K562 (cell line): ENCODE data around the gene NOL4L. TPM values are rescaled to one million over a fixed set of nuclear protein-coding genes. Genes with fewer than 3 reads are reported as not detected.
"Not testable (repeated sequence)": the region's sequence is repeated elsewhere in the genome, so short reads cannot be mapped to it uniquely, and the experiment has no call there.

ENCODE experiments used
- ATAC-seq: fragments of 200-7000 bp; cut with Tn5 transposase; 3 replicates; pipeline ENCODE4 v1.9.1; 2020; ENCODE audit warnings: moderate library complexity
- BruUV-seq: library from RNA; stranded (reverse); fragments of 400-500 nt; replicated peaks from 2 replicates; lab custom pipeline; 2021; lab: Mats Ljungman, UMichigan
- CTCF ChIA-PET: fragments of 300-600 bp; formaldehyde crosslinking; extraction: SDS; loops from one replicate; lab custom pipeline; 2021; ENCODE audit warnings: low intra/inter-chr PET ratio; lab: Yijun Ruan, JAX
- POLR2A ChIA-PET: fragments of 300-600, 350-650 bp; sonication (Branson Sonifier 250); formaldehyde crosslinking; extraction: SDS; loops from one replicate; lab custom pipeline; 2021; ENCODE audit warnings: antibody characterized with exemption, inconsistent platforms; lab: Yijun Ruan, JAX
- DNase-seq, 4 experiments: peaks; one replicate each; pipeline versions ENCODE4 v3.0.0 to v3.0.0-alpha.2; 2011 to 2018; ENCODE audit warnings: low spot score in 3 of 4, mixed read lengths in 3 of 4; ENCODE audit errors: extremely low read depth in 1 of 4
- FAIRE-seq: peaks from 2 replicates; lab custom pipeline; 2011; peaks lifted over from hg19 to GRCh38; lab: Jason Lieb, UNC
- H2AFZ ChIP-seq: 2 replicates; pipeline ENCODE4 v1.6.0; 2011; ENCODE audit warnings: low read depth, low read length, control low read depth, inconsistent platforms
- H3K27ac ChIP-seq: fragments of 200-600 bp; 3 replicates; pipeline ENCODE4 v1.8.0; 2011; ENCODE audit warnings: low read depth, mild to moderate bottlenecking, control low read depth, inconsistent platforms, low read length, moderate library complexity, mixed read lengths; ENCODE audit errors: extremely low read depth
- H3K27me3 ChIP-seq, 2 experiments: fragments of 300-600 bp in 1 of 2; 2 replicates in 1 of 2; 3 replicates in 1 of 2; pipeline versions ENCODE4 v1.6.0 to v1.8.0; 2011; ENCODE audit warnings: inconsistent platforms in 2 of 2, low read length in 2 of 2, mild to moderate bottlenecking in 1 of 2, mixed read lengths in 1 of 2, moderate library complexity in 1 of 2; ENCODE audit not compliant: control insufficient read depth in 2 of 2, insufficient read depth in 2 of 2
- H3K36me3 ChIP-seq: fragments of 300-600 bp; 3 replicates; pipeline ENCODE4 v1.8.0; 2011; ENCODE audit warnings: mild to moderate bottlenecking, low read length, inconsistent platforms; ENCODE audit not compliant: control insufficient read depth, insufficient read depth
- H3K4me1 ChIP-seq, 2 experiments: fragments of 200-600 bp in 1 of 2; replicated peaks in 1 of 2; 2 replicates in 1 of 2; 3 replicates in 1 of 2; pipeline versions ENCODE4 v1.5.1 to v1.8.0; 2011; ENCODE audit warnings: inconsistent platforms in 2 of 2, low read length in 2 of 2, mild to moderate bottlenecking in 1 of 2, mixed read lengths in 1 of 2, moderate library complexity in 1 of 2; ENCODE audit not compliant: control insufficient read depth in 2 of 2, insufficient read depth in 2 of 2
- H3K4me2 ChIP-seq: 2 replicates; pipeline ENCODE4 v1.6.1; 2011; ENCODE audit warnings: low read length, control low read depth, inconsistent platforms, mixed read lengths; ENCODE audit not compliant: insufficient read depth
- H3K4me3 ChIP-seq: fragments of 200-600 bp; sonication (generic), shearing (Covaris generic); 2 replicates; pipeline ENCODE4 v1.5.1; 2016; ENCODE audit warnings: control low read depth, inconsistent platforms
- H3K79me2 ChIP-seq: fragments of 200-600 bp; 3 replicates; pipeline ENCODE4 v1.8.0; 2011; ENCODE audit warnings: low read length, inconsistent platforms; ENCODE audit not compliant: control insufficient read depth, insufficient read depth
- H3K9ac ChIP-seq, 2 experiments: 2 replicates each; pipeline versions ENCODE4 v1.6.0 to v1.6.1; 2011; ENCODE audit warnings: low read depth in 2 of 2, low read length in 2 of 2, control low read depth in 1 of 2, inconsistent platforms in 1 of 2, mild to moderate bottlenecking in 1 of 2, mixed read lengths in 1 of 2; ENCODE audit not compliant: insufficient read depth in 1 of 2
- H3K9me1 ChIP-seq: one replicate; pipeline ENCODE4 v1.6.0; 2011; ENCODE audit warnings: inconsistent platforms, mild to moderate bottlenecking, low read length, moderate library complexity; ENCODE audit not compliant: control insufficient read depth, insufficient read depth
- H3K9me3 ChIP-seq: replicated peaks from 2 replicates; pipeline ENCODE4 v1.5.1; 2011; ENCODE audit warnings: low read depth, low read length, inconsistent platforms; ENCODE audit not compliant: control insufficient read depth, insufficient read depth
- H4K20me1 ChIP-seq: replicated peaks from 2 replicates; pipeline ENCODE4 v1.6.1; 2011; ENCODE audit warnings: low read length, inconsistent platforms, mixed read lengths; ENCODE audit not compliant: control insufficient read depth, insufficient read depth
- CBFA2T2 ChIP-seq: fragments of 450-650 bp; conservative IDR thresholded peaks from 2 replicates; pipeline ENCODE4 v1.6.1; 2017; ENCODE audit warnings: mild to moderate bottlenecking
- KDM1A ChIP-seq, 2 experiments: fragments of 450-650 bp; IDR thresholded peaks; 2 replicates each; pipeline ENCODE4 v1.6.1; 2016; ENCODE audit warnings: mild to moderate bottlenecking in 2 of 2
- RBM25 ChIP-seq: fragments of 200-400 bp; formaldehyde crosslinking; IDR thresholded peaks from 2 replicates; pipeline ENCODE4 v1.6.1; 2018; ENCODE audit warnings: low read length, low read depth, moderate library complexity; ENCODE audit not compliant: severe bottlenecking
- ZKSCAN1 ChIP-seq: fragments of 150-350 bp; IDR thresholded peaks from 2 replicates; pipeline ENCODE4 v1.6.1; 2016; ENCODE audit warnings: low read depth, low read length
- ZNF121 ChIP-seq: sonication (generic); formaldehyde crosslinking; conservative IDR thresholded peaks from 2 replicates; pipeline ENCODE4 v1.8.0; 2022; ENCODE audit warnings: missing genetic modification reagents
- ZNF232 ChIP-seq: sonication (generic); formaldehyde crosslinking; IDR thresholded peaks from 2 replicates; pipeline ENCODE4 v1.8.0; 2022; ENCODE audit warnings: mild to moderate bottlenecking, missing genetic modification reagents
- WGBS: fragments of 100-300 bp; shearing (Covaris generic); methylation state at CpG from one replicate; pipeline ENCODE4 v1.1.6; 2016; ENCODE audit warnings: low coverage, mixed read lengths; ENCODE audit not compliant: insufficient coverage; ENCODE audit errors: missing lambda C conversion rate; 5-methylcytosine and 5-hydroxymethylcytosine counted together
- in situ Hi-C: fragments of 300-500 bp; cut with MboI; formaldehyde crosslinking; loops from 4 replicates; pipeline ENCODE4 v1.15.0; 2018; ENCODE audit warnings: inconsistent platforms, mixed read lengths
- intact Hi-C: fragments of 100-400 bp; cut with micrococcal nuclease; formaldehyde crosslinking; loops from 2 replicates; pipeline ENCODE4 v1.14.2; 2022
- polyA plus RNA-seq, 8 experiments: library from polyadenylated mRNA; depleted of rRNA in 4 of 8; stranded (reverse) in 5 of 8; unstranded in 3 of 8; fragments of >200 nt; fragmentation: Nextera tagmentation in 2 of 8; fragmentation: Illumina TruSeq in 1 of 8; extraction: Ambion mirVana in 2 of 8; extraction: Trizol in 1 of 8; gene quantifications; 2 replicates each; pipeline versions ENCODE4 v1.2.1 to v1.2.3, GENCODE V29; 2011 to 2014; ENCODE audit warnings: inconsistent platforms in 1 of 8, missing spikeins in 1 of 8
- total RNA-seq, 7 experiments: library from RNA; depleted of rRNA in 6 of 7; stranded (reverse); fragments of >200 nt in 6 of 7; fragmentation: Illumina TruSeq in 2 of 7; extraction: Trizol in 2 of 7; gene quantifications; 2 replicates each; pipeline versions ENCODE4 v1.2.1 to v1.2.3, GENCODE V29; 2011 to 2021; ENCODE audit warnings: low replicate concordance in 1 of 7

Gene NOL4L
- total and polyA plus RNA-seq, 9 of the 15 experiments (the other 6 are each of a cell fraction or from before 2014, with no cell fraction given) = 5.1 to 36.2 (median 13.6) TPM

DNA sequence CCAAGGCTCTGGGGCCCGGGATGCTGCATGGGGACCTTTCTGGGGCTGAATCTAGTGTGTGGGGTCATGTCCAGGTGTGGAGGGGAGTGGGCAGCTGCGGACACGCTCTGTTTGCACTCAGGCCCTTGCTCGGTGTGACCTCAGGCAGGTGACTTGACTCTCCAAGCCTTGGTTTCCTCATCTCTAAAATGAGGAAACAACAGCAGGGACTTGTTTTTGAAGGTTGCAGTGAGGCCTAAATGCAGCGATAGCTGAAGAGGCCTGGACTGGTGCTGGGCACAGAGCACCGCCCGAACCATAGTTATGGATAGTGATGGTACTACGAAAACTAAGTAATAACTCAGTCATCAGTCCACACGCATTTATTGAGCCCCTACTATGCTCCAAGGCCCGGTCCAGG, 91.8 kb downstream of the NOL4L start:
- H3K4me1 ChIP-seq = peaks cover 8 to 11% of the 10 kb centered on the region in 2 experiments; a peak in 4 of 5 replicates
- ATAC-seq (no peak), FAIRE-seq (no peak), DNase-seq (no peak)
- H3K9ac ChIP-seq = no peak overlapping the region; a peak in 1 of 4 replicates
- 89% methylated on average over 10 of the region's 10 CpGs for WGBS
- BruUV-seq = no TSS peak
- H3K79me2 ChIP-seq = peaks cover 8% of the 10 kb centered on the region; the same call in 1 of the 3 replicates
- no peak overlapping the region for H3K4me2 ChIP-seq
- no peaks in the 10 kb centered on the region for H4K20me1 ChIP-seq
- H2AFZ ChIP-seq = no peak overlapping the region
- no peak overlapping the region for H3K27ac ChIP-seq
- in situ Hi-C loops (no loop called here), intact Hi-C loops (no loop called here)
- peaks cover 42% of the 10 kb centered on the region for H3K36me3 ChIP-seq
- no peaks in the 10 kb centered on the region for H3K9me1 ChIP-seq
- H3K4me3 ChIP-seq = no peak overlapping the region
- no peaks in the 10 kb centered on the region for H3K27me3 ChIP-seq
- H3K9me3 ChIP-seq = no peaks in the 10 kb centered on the region
- ChIA-PET POLR2A (no interaction called here), CTCF (no interaction called here)
- TF ChIP-seq ZKSCAN1 (peak; percentile 55; the same call in 1 of the 2 replicates), CBFA2T2 (0 out of 2 replicates have a peak, but pooled peaks have one; percentile 15), ZNF232 (no peak)

DNA sequence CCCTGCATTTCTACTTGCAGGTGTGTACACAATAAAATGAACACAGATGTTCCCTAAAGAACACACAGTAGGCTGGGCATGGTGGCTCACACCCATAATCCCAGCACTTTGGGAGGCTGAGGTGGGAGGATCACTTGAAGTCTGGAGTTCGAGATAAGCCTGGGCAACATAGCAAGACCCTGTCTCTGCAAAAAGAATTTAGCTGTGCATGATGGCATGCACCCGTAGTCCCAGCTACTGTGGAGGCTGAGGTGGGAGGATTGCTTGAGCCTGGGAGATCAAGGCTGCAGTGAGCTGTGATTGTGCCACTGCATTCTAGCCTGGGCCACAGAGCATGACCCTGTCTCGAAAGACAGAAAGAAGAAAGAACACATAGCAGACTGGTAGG, 93.4 kb downstream of the NOL4L start:
- POLR2A ChIA-PET, ATAC-seq, BruUV-seq, H3K27ac ChIP-seq, H3K4me2 ChIP-seq, H3K79me2 ChIP-seq, DNase-seq, H3K27me3 ChIP-seq, H3K4me3 ChIP-seq, H4K20me1 ChIP-seq, H2AFZ ChIP-seq, H3K9ac ChIP-seq, intact Hi-C loops, H3K9me3 ChIP-seq, CTCF ChIA-PET, FAIRE-seq, H3K9me1 ChIP-seq, in situ Hi-C loops: not testable (repeated sequence)
- peak; percentile 26 for TF ChIP-seq RBM25
- TF ChIP-seq KDM1A (IDR thresholded peaks at IDR 0.05) = 0 out of 4 replicates have a peak, but pooled peaks of 1 of the 2 experiments have one; percentile 15
- peak; percentile 91 for TF ChIP-seq ZNF121 (CRISPR knock-in tag)
- 94% methylated on average over 3 of the region's 3 CpGs for WGBS
- Histone ChIP-seq H3K36me3 (peaks cover 44% of the 10 kb centered on the region), H3K4me1 (peaks cover 8 to 11% of the 10 kb centered on the region in 2 experiments; a peak in 4 of 5 replicates)
